Fibroblast of skin of right biceps (primary cell): Measurements from ENCODE around the gene DHX40.
A peak's percentile ranks its signal among the peaks of the same experiment; 100 is the strongest.

ENCODE experiments used
- DNase-seq: peaks from one replicate; pipeline ENCODE4 v3.0.0-alpha.2; 2013

Gene DHX40

DNA sequence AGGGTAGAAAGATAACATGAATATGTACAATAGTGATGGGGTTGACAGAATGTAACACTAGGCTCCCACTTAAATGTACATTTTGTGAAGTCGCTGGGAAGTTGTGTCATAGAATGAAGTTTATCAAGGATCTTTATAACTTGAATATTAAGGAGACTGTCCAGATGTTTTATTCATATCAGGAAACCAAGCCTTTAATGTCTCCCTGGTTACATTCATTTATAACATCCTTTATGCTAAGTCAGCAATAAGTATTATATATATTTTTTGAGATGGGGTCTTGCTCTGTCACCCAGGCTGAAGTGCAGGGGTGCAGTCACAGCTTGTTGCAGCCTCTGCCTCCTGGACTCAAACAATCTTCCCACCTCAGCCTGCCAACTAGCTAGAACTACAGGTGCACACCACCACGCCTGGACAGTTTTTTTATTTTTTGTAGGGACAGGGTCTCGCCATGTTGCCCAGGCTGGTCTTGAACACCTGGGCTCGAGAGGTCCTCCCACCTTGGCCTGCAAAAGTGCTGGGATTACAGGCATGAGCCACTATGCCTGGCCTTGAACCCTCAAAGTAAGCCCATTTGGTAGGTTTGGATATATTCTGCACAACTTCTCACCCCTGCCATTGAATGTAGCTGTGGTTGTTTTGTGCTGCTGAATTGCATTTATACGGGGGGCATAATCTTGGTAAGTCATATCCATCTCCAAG, 68.4 kb downstream of the DHX40 start:
- DNase-seq, result no peak

- peak; percentile 34 for DNase-seq
These were observed 69.5 kb downstream of the DHX40 start for GRCh38 chr17:59634632-59635541.

DNA sequence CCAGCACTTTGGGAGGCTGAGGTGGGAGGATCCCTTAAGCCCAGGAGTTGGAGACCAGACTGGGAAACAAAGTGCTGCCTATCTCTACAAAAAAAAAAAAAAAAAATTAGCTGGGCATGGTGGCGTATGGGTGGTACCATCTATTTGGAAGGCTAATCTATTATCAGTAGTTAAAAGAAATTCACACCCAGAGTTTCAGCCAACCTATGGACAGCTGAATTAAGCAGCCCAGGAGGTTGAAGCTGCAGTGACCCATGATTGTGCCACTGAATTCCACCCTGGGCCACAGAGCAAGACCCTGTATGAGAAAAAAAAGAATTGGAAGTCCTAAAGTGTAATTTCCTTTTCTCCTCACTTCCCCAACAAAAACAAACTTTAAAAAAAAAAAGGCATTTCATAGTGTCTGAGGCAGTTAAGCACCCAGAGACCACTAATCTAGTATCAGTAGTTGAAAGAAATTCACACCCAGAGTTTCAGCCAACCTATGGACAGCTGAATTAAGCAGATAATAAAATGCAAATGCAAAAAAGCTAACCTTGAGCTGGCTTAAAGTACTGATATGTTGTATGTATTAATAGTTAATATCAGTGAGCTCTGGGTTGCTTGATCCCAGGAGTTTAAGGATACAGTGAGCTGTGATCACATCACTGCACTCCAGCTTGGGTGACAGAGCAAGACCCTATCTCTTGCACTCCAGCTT, 72.4 kb downstream of the DHX40 start:
- DNase-seq, result no peak

GRCh38 chr17:59638553-59638952, 73.1 kb downstream of the DHX40 start:
- DNase-seq, result no peak

DNA sequence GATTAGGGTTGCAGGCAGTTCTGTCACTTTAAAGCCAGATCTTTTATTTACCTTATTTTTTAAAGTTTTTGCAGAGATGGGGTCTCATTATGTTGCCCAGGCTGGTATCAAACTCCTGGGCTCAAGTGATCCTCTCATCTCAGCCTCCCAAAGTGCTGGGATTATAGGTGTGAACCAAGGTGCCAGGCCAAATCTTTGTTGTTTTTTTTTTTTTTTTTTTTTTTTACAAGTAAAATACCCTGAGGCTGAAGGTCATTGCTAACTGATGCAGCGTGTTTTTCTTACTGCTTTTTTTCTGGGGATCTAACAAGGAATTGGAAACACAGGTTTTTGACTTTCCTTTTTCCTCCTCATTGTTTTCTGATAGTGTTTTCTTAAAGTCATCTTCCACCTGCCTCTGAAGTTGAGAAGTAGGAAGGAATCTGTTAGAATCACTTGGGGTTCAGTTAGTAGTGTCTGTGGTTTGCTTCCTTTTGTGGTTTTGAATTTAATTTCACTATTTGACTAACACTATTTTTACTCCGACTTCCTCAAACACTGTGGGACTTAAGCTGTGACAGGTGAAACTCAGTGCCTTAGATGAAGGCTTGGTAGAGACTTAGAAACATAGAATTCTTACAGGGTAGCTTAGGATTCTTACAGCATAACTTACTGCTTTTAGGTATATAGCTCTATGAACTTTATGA, 76.5 kb downstream of the DHX40 start:
- DNase-seq, result no peak

DNA sequence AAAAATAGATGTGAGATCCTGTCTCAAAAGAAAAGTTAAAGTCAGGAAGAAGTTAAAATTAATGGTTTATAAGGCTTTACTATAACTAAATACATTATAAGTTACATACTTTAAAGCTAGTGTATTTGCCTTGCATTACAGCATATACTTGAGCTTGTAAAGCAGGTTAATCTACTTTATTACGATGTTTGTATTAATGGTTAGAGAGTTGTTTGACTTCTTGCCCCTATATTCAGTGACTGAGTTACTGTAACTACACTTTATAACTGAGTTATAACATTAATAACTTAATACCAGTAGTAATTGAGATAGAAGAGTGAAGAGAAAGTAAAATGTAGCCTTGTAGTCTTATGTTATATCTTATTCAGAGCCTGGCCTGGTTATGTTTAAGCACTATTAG, 77.2 kb downstream of the DHX40 start:
- no peak for DNase-seq

- DNase-seq, result peak; percentile 19
These were observed 78.0 kb downstream of the DHX40 start for GRCh38 chr17:59643159-59644140.

- DNase-seq, result no peak
These were observed 81.9 kb downstream of the DHX40 start for GRCh38 chr17:59647288-59647687.

- DNase-seq, result no peak
These were observed 84.5 kb downstream of the DHX40 start for GRCh38 chr17:59649886-59650285.

DNA sequence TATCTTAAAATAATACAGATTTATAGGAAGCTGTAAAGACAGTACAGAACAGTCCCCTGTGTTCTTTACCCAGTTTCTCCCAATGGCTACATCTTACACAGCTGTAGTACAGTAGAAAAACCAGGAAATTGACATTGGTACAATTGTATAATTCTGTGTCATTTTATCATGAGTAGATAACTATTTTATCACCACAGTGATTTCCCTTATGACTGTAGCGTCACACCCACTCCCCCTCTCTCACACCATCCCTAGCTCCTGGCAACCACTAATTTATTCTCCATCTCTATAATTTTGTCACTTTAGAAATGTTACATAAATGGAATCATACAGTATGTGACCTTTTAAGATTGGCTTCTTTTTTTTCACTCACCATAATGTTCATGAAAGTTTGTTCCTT, 85.2 kb downstream of the DHX40 start:
- DNase-seq, result no peak

GRCh38 chr17:59651346-59651745, 85.9 kb downstream of the DHX40 start:
- DNase-seq, result no peak

DNA sequence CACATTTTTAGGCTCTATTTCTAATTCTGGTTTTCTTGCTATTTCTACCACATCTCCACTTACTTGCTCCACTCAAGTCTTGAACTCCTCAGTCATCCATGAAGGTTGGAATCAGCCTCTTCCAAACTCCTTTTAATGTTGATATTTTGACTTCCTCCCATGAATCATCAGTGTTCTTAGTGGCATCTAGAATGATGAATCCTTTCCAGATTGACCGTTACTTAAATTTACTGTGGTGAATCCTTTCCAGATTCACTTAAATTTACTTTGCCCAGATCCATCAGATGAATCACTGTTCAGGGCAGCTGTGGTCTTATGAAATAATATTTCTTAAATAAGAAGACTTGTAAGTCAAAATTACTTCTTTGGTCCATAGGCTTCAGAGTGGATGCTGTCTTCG, 86.7 kb downstream of the DHX40 start:
- DNase-seq, result peak; percentile 33

GRCh38 chr17:59656624-59657023, 91.2 kb downstream of the DHX40 start:
- DNase-seq, result peak; percentile 43
